HepG2 (cell line): Measurements from ENCODE around the gene SUV39H2. TPM values are rescaled to one million over a fixed set of nuclear protein-coding genes. Genes with fewer than 3 reads are reported as not detected.

Source experiments
- polyA plus RNA-seq, 8 experiments: library from polyadenylated mRNA; depleted of rRNA in 3 of 8; stranded (reverse) in 7 of 8; unstranded in 1 of 8; fragments of >200 nt; fragmentation: Illumina TruSeq in 4 of 8; extraction: Trizol in 4 of 8; gene quantifications; 2 replicates each; pipeline versions ENCODE4 v1.2.1 to v1.2.3, GENCODE V29; 2011 to 2016; ENCODE audit warnings: low read depth in 4 of 8, missing spikeins in 1 of 8, mixed read lengths in 1 of 8; ENCODE audit not compliant: insufficient read depth in 1 of 8
- total RNA-seq, 5 experiments: library from RNA; depleted of rRNA; stranded (reverse); fragments of >200 nt; fragmentation: Illumina TruSeq; extraction: Trizol; gene quantifications; 2 replicates each; pipeline ENCODE4 v1.2.3, GENCODE V29; 2016; ENCODE audit warnings: low read depth in 1 of 5

The SUV39H2 gene
- total and polyA plus RNA-seq, 2 of the 13 experiments (the other 11 are each of a cell fraction or from before 2014, with no cell fraction given): 9.0 to 44.3 TPM

Other genes starting within 250 kb of the SUV39H2 start
- 24.8 and 38.5 TPM in 2 replicates for gene FAM107B, start 104.0 kb upstream of the SUV39H2 start, total RNA-seq (2016; rRNA removed; fragmentation: Illumina TruSeq; extraction: Trizol)
- gene FAM107B, start 104.0 kb upstream of the SUV39H2 start, polyA plus RNA-seq (2011; rRNA removed): 10.8 and 15.7 TPM in 2 replicates
- gene CDNF, start 40.8 kb upstream of the SUV39H2 start, total RNA-seq (2016; rRNA removed; fragmentation: Illumina TruSeq; extraction: Trizol): 0.33 and 0.38 TPM in 2 replicates
- gene CDNF, start 40.8 kb upstream of the SUV39H2 start, polyA plus RNA-seq (2011; rRNA removed): 0.29 and 0.40 TPM in 2 replicates
- 29.8 and 42.9 TPM in 2 replicates for gene HSPA14, start 40.6 kb upstream of the SUV39H2 start, total RNA-seq (2016; rRNA removed; fragmentation: Illumina TruSeq; extraction: Trizol)
- 6.7 and 10.7 TPM in 2 replicates for gene HSPA14, start 40.6 kb upstream of the SUV39H2 start, polyA plus RNA-seq (2011; rRNA removed)
- 16.7 and 22.8 TPM in 2 replicates for gene MSANTD7, start 40.6 kb upstream of the SUV39H2 start, total RNA-seq (2016; rRNA removed; fragmentation: Illumina TruSeq; extraction: Trizol)
- gene MSANTD7, start 40.6 kb upstream of the SUV39H2 start, polyA plus RNA-seq (2011; rRNA removed): 3.3 and 3.7 TPM in 2 replicates
- 10.3 and 11.5 TPM in 2 replicates for gene DCLRE1C, start 75.2 kb downstream of the SUV39H2 start, total RNA-seq (2016; rRNA removed; fragmentation: Illumina TruSeq; extraction: Trizol)
- gene DCLRE1C, start 75.2 kb downstream of the SUV39H2 start, polyA plus RNA-seq (2011; rRNA removed): 2.3 and 3.0 TPM in 2 replicates
- gene MEIG1, start 80.5 kb downstream of the SUV39H2 start, total RNA-seq (2016; rRNA removed; fragmentation: Illumina TruSeq; extraction: Trizol): not detected in 2 replicates
- gene MEIG1, start 80.5 kb downstream of the SUV39H2 start, polyA plus RNA-seq (2011; rRNA removed): not detected in 2 replicates
- gene OLAH, start 165.1 kb downstream of the SUV39H2 start, total RNA-seq (2016; rRNA removed; fragmentation: Illumina TruSeq; extraction: Trizol): not detected in 2 replicates
- gene OLAH, start 165.1 kb downstream of the SUV39H2 start, polyA plus RNA-seq (2011; rRNA removed): 0.13 and 0.51 TPM in 2 replicates
- gene ACBD7, start 209.9 kb downstream of the SUV39H2 start, total RNA-seq (2016; rRNA removed; fragmentation: Illumina TruSeq; extraction: Trizol): 2.6 and 4.0 TPM in 2 replicates
- 1.1 and 1.4 TPM in 2 replicates for gene ACBD7, start 209.9 kb downstream of the SUV39H2 start, polyA plus RNA-seq (2011; rRNA removed)
- gene RPP38, start 218.5 kb downstream of the SUV39H2 start, total RNA-seq (2016; rRNA removed; fragmentation: Illumina TruSeq; extraction: Trizol): 16.4 and 17.7 TPM in 2 replicates
- gene RPP38, start 218.5 kb downstream of the SUV39H2 start, polyA plus RNA-seq (2011; rRNA removed): 11.7 TPM in 2 replicates